Measurements from ENCODE around the gene ARID2. TPM values are rescaled to one million over a fixed set of nuclear protein-coding genes. Genes with fewer than 3 reads are reported as not detected.

ARID2 gene
- total RNA-seq, 1 donor, result 21.0 TPM

GRCh38 chr12:45834809-45835208 is 105.3 kb downstream of the ARID2 start:
- Histone ChIP-seq H2AFZ (ENCODE audit: low read length) (no peak overlapping the region), H3K27me3 (ENCODE audit: insufficient read depth, low read length) (no peaks in the 10 kb centered on the region), H3K4me1 (ENCODE audit: insufficient read depth, low read length) (no peaks in the 10 kb centered on the region), H3K36me3 (ENCODE audit: insufficient read depth, low read length) (peaks cover 13% of the 10 kb centered on the region), H3K9me3 (ENCODE audit: low read depth, low read length) (no peaks in the 10 kb centered on the region), H3K4me2 (ENCODE audit: insufficient read depth, low read length) (no peak overlapping the region), H3K79me2 (ENCODE audit: insufficient read depth, low read length) (no peaks in the 10 kb centered on the region), H3K4me3 (ENCODE audit: insufficient read depth, low read length) (no peak overlapping the region), H3K27ac (ENCODE audit: low read depth, low read length) (no peak overlapping the region), H4K20me1 (ENCODE audit: insufficient read depth, low read length) (no peaks in the 10 kb centered on the region)
- TF ChIP-seq CTCF (IDR thresholded peaks at IDR 0.05; ENCODE audit: extremely low read depth, low read depth, low read length), result no peak
- no peak for DNase-seq (ENCODE audit: insufficient read length, low spot score, missing footprints)

GRCh38 chr12:45839917-45840316 is 110.4 kb downstream of the ARID2 start:
- no peak overlapping the region for H3K4me3 ChIP-seq (ENCODE audit: insufficient read depth, low read length)
- H3K79me2 ChIP-seq (ENCODE audit: insufficient read depth, low read length), result no peaks in the 10 kb centered on the region
- TF ChIP-seq CTCF (IDR thresholded peaks at IDR 0.05; ENCODE audit: extremely low read depth, low read depth, low read length), result no peak
- no peaks in the 10 kb centered on the region for H4K20me1 ChIP-seq (ENCODE audit: insufficient read depth, low read length)
- no peaks in the 10 kb centered on the region for H3K27me3 ChIP-seq (ENCODE audit: insufficient read depth, low read length)
- no peaks in the 10 kb centered on the region for H3K9me3 ChIP-seq (ENCODE audit: low read depth, low read length)
- DNase-seq (ENCODE audit: insufficient read length, low spot score, missing footprints), result no peak
- H3K4me1 ChIP-seq (ENCODE audit: insufficient read depth, low read length), result no peaks in the 10 kb centered on the region
- H3K4me2 ChIP-seq (ENCODE audit: insufficient read depth, low read length), result no peak overlapping the region
- H3K27ac ChIP-seq (ENCODE audit: low read depth, low read length), result no peak overlapping the region
- H3K36me3 ChIP-seq (ENCODE audit: insufficient read depth, low read length), result peaks cover 18% of the 10 kb centered on the region
- H2AFZ ChIP-seq (ENCODE audit: low read length), result no peak overlapping the region

GRCh38 chr12:45849289-45849688 is 119.8 kb downstream of the ARID2 start:
- no peaks in the 10 kb centered on the region for H3K79me2 ChIP-seq (ENCODE audit: insufficient read depth, low read length)
- H2AFZ ChIP-seq (ENCODE audit: low read length), result no peak overlapping the region
- no peaks in the 10 kb centered on the region for H3K9me3 ChIP-seq (ENCODE audit: low read depth, low read length)
- no peaks in the 10 kb centered on the region for H4K20me1 ChIP-seq (ENCODE audit: insufficient read depth, low read length)
- peaks cover 38% of the 10 kb centered on the region for H3K36me3 ChIP-seq (ENCODE audit: insufficient read depth, low read length)
- no peak overlapping the region for H3K4me3 ChIP-seq (ENCODE audit: insufficient read depth, low read length)
- no peak for DNase-seq (ENCODE audit: insufficient read length, low spot score, missing footprints)
- no peaks in the 10 kb centered on the region for H3K4me1 ChIP-seq (ENCODE audit: insufficient read depth, low read length)
- H3K27ac ChIP-seq (ENCODE audit: low read depth, low read length), result no peak overlapping the region
- TF ChIP-seq CTCF (IDR thresholded peaks at IDR 0.05; ENCODE audit: extremely low read depth, low read depth, low read length), result no peak
- no peaks in the 10 kb centered on the region for H3K27me3 ChIP-seq (ENCODE audit: insufficient read depth, low read length)
- H3K4me2 ChIP-seq (ENCODE audit: insufficient read depth, low read length), result no peak overlapping the region

- TF ChIP-seq CTCF (IDR thresholded peaks at IDR 0.05; ENCODE audit: extremely low read depth, low read depth, low read length), result no peak
- Histone ChIP-seq H2AFZ (ENCODE audit: low read length) (no peak overlapping the region), H3K79me2 (ENCODE audit: insufficient read depth, low read length) (no peaks in the 10 kb centered on the region), H4K20me1 (ENCODE audit: insufficient read depth, low read length) (no peaks in the 10 kb centered on the region), H3K36me3 (ENCODE audit: insufficient read depth, low read length) (peaks cover 38% of the 10 kb centered on the region), H3K9me3 (ENCODE audit: low read depth, low read length) (no peaks in the 10 kb centered on the region), H3K27me3 (ENCODE audit: insufficient read depth, low read length) (no peaks in the 10 kb centered on the region), H3K4me1 (ENCODE audit: insufficient read depth, low read length) (no peaks in the 10 kb centered on the region), H3K27ac (ENCODE audit: low read depth, low read length) (no peak overlapping the region), H3K4me2 (ENCODE audit: insufficient read depth, low read length) (no peak overlapping the region), H3K4me3 (ENCODE audit: insufficient read depth, low read length) (no peak overlapping the region)
- no peak for DNase-seq (ENCODE audit: insufficient read length, low spot score, missing footprints)
Observed at GRCh38 chr12:45850302-45850701, 120.8 kb downstream of the ARID2 start.
